AG04450 (cell line): Measurements from ENCODE around the gene NTM. TPM values are rescaled to one million over a fixed set of nuclear protein-coding genes. Genes with fewer than 3 reads are reported as not detected.

Source experiments
- CTCF ChIA-PET: fragments of 300-600, 350-600 bp; formaldehyde crosslinking; extraction: SDS; loops from one replicate; lab custom pipeline; 2022; ENCODE audit warnings: antibody characterized with exemption, inconsistent platforms; lab: Charles Lee
- POLR2A ChIA-PET: fragments of 350-600 bp; formaldehyde crosslinking; extraction: SDS; loops from one replicate; lab custom pipeline; 2021; ENCODE audit warnings: antibody characterized with exemption, inconsistent platforms; lab: Yijun Ruan, JAX
- DNase-seq: peaks from one replicate; pipeline ENCODE4 v3.0.0-alpha.2; 2011; ENCODE audit warnings: low read depth, low spot score
- H3K27ac ChIP-seq: one replicate; pipeline ENCODE4 v1.5.1; 2012; ENCODE audit warnings: low read depth, low read length, control low read depth
- H3K27me3 ChIP-seq: one replicate; pipeline ENCODE4 v1.6.0; 2012; ENCODE audit warnings: low read length; ENCODE audit not compliant: control insufficient read depth, insufficient read depth
- H3K4me3 ChIP-seq: 2 replicates; pipeline ENCODE4 v1.5.1; 2011; ENCODE audit warnings: mild to moderate bottlenecking, low read depth, low read length, control low read depth
- H3K9me3 ChIP-seq: 2 replicates; pipeline ENCODE4 v1.5.1; 2012; ENCODE audit warnings: low read length; ENCODE audit not compliant: control insufficient read depth, insufficient read depth
- polyA plus RNA-seq: library from polyadenylated mRNA; depleted of rRNA; stranded (reverse); fragments of >200 nt; gene quantifications from 2 replicates; pipeline ENCODE4 v1.2.3, GENCODE V29; 2011
- TF ChIP-seq, protein P1 (sequence below): IDR thresholded peaks from 2 replicates; pipeline ENCODE4 v1.5.1; 2011; ENCODE audit warnings: low read depth, low read length, control low read depth, inconsistent platforms

Gene NTM
- polyA plus RNA-seq, 1 experiment = 26.9 TPM

DNA sequence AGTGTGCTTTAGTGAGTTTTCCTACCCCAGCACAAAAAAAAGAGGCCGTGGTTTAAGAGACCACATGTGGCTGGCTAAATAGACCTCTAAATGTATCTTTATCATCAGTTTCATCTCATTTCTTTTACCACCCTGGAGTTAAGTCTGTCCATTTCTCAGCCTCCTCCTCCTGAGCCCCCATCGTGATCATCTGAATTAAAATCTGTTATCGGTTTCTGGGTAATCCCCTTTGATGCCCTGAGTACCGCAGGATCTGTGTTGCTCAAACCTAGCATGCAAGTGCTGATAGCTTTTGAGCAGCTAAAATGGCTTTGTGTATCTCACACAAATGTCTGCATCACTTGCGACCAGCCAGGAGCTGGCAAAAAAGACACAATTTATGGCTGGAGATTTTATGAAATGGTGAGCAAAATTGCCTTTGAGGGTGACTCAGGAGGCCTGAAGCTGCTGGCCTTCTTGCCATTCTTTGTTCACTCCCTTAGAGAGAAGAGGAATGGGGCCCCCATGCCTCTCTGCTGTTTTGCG is 236.5 kb downstream of the NTM start:
- Histone ChIP-seq H3K4me3 (no peak overlapping the region), H3K9me3 (no peaks in the 10 kb centered on the region), H3K27me3 (no peaks in the 10 kb centered on the region), H3K27ac (no peak overlapping the region)
- ChIA-PET POLR2A (no interaction called here), CTCF (no interaction called here)
- TF ChIP-seq, protein P1, sequence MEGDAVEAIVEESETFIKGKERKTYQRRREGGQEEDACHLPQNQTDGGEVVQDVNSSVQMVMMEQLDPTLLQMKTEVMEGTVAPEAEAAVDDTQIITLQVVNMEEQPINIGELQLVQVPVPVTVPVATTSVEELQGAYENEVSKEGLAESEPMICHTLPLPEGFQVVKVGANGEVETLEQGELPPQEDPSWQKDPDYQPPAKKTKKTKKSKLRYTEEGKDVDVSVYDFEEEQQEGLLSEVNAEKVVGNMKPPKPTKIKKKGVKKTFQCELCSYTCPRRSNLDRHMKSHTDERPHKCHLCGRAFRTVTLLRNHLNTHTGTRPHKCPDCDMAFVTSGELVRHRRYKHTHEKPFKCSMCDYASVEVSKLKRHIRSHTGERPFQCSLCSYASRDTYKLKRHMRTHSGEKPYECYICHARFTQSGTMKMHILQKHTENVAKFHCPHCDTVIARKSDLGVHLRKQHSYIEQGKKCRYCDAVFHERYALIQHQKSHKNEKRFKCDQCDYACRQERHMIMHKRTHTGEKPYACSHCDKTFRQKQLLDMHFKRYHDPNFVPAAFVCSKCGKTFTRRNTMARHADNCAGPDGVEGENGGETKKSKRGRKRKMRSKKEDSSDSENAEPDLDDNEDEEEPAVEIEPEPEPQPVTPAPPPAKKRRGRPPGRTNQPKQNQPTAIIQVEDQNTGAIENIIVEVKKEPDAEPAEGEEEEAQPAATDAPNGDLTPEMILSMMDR = no peak
- no peak for DNase-seq

DNA sequence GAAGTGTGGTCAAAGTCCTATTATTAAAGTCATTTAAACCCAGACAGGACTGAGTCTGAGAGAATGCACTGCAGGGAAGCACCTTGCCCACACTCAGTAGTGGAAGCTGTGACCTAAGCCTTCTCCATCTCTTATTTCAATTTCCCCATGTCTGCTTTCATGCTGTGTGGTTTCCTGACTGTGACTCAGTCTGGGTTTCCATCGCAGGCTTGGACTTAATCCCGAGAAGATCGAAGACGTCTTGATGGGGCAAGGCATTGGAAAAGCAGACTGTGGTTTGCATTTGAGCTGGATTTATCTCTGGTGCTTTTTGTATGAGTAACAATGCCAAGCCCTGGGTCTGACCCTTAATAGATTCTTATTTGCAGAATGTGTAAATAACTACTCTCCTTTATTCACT is 238.9 kb downstream of the NTM start:
- CTCF ChIA-PET = no interaction called here

DNA sequence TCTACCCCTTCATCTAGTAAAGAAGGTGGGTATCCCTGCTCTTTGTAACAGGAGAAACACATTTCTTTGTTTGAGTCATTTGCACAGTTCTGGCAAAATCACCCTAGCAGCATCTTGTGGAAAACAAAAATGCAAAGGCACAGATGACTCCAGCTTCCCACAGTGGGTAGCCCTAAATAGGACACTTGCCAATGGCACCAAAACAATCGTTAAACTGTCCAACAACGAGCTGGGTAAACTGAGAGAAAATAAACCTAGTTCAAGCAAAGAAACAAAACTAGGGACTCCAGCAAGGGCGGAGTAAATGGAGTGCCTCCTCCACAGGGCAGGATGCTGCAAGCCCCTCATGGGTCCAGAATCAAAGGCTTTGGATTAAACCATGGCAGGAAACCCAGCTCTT is 239.5 kb downstream of the NTM start:
- ChIA-PET CTCF (no interaction called here), POLR2A (no interaction called here)
- H3K27ac ChIP-seq = no peak overlapping the region
- peaks cover 6% of the 10 kb centered on the region for H3K27me3 ChIP-seq
- no peaks in the 10 kb centered on the region for H3K9me3 ChIP-seq
- H3K4me3 ChIP-seq = no peak overlapping the region
- no peak for DNase-seq
- TF ChIP-seq, protein P1 = no peak

More for the DNA sequence above, 238.9 kb downstream of the NTM start:
- Histone ChIP-seq H3K4me3 (no peak overlapping the region), H3K27me3 (peaks cover 3% of the 10 kb centered on the region), H3K27ac (no peak overlapping the region), H3K9me3 (no peaks in the 10 kb centered on the region)
- TF ChIP-seq, protein P1 = no peak
- peak; percentile 7 for DNase-seq
- POLR2A ChIA-PET = no interaction called here

DNA sequence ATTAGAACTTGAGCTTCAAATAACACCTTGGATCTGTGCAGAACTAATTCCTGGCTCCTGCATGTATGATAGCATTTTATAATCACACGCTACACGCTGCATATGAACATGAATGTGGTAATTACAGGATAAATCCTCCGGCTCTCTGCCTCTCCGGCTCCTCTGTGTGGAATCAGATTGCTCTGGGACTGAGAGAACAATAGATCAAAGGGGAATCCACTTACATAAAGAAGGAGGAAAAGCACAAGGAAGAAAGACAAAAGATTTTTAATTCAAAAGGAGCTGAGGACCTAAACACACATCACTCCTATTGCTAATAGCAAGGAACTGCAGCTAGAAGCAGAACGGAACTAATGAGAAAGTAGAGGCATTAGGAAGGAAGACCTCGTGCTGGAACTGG is 240.9 kb downstream of the NTM start:
- CTCF ChIA-PET = interaction anchor here (1.6 kb wide), 1 partner anchor 63 kb away, joined by 4 read pairs; no protein-coding TSS in a partner anchor
- Histone ChIP-seq H3K27ac (no peak overlapping the region), H3K27me3 (peaks cover 6% of the 10 kb centered on the region), H3K9me3 (no peaks in the 10 kb centered on the region), H3K4me3 (no peak overlapping the region)
- no peak for DNase-seq
- TF ChIP-seq, protein P1 = no peak
- POLR2A ChIA-PET = no interaction called here

DNA sequence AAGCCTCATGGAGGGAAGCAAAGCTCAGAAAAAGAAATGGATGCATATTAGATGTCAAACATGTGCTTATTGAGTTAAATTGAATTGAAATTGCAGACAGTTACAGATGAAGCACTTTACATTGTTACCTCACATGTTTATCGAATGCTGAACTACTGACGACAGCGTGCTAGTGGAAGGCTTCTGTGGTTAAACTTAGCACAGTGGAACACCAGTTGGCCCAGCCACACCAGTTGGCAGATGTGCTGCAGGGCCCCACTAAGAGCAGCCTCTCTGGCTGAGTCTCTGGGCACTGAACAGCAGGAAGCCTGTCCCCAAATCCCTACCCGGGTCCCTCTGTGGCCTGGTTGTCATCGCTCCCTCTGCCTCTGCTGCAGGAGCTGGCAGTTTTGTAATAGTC is 242.1 kb downstream of the NTM start:
- CTCF ChIA-PET = no interaction called here
- H3K27me3 ChIP-seq = peaks cover 6% of the 10 kb centered on the region
- no peaks in the 10 kb centered on the region for H3K9me3 ChIP-seq
- DNase-seq = no peak
- H3K27ac ChIP-seq = no peak overlapping the region
- no peak overlapping the region for H3K4me3 ChIP-seq
- TF ChIP-seq, protein P1 = no peak
- POLR2A ChIA-PET = no interaction called here
